Stimulated activated CD8-positive, alpha-beta memory T cell treated with anti-CD3 and anti-CD28 coated beads, Interleukin-15, amount 100 ng/mL, for 4 hours (primary cell): ENCODE results near the gene GALNT2.

ENCODE experiments used
- DNase-seq, 2 donors: peaks; one replicate each; pipeline ENCODE4 v3.0.0-alpha.2; 2020; ENCODE audit warnings: low read depth in 2 of 2

The GALNT2 gene

GRCh38 chr1:230186003-230186863 lies 119.2 kb downstream of the GALNT2 start:
- no peak for DNase-seq

- no peak for DNase-seq
Observed at GRCh38 chr1:230186874-230187273, 119.8 kb downstream of the GALNT2 start.

- no peak for DNase-seq
Observed at GRCh38 chr1:230187290-230187689, 120.3 kb downstream of the GALNT2 start.

GRCh38 chr1:230188826-230189225 lies 121.8 kb downstream of the GALNT2 start:
- DNase-seq, result no peak

- DNase-seq, result no peak
Observed at GRCh38 chr1:230189341-230189740, 122.3 kb downstream of the GALNT2 start.

- DNase-seq, result no peak
Observed at GRCh38 chr1:230189824-230190223, 122.8 kb downstream of the GALNT2 start.

GRCh38 chr1:230191079-230191804 lies 124.2 kb downstream of the GALNT2 start:
- no peak for DNase-seq

GRCh38 chr1:230191855-230192254 lies 124.8 kb downstream of the GALNT2 start:
- no peak for DNase-seq

GRCh38 chr1:230194525-230194924 lies 127.5 kb downstream of the GALNT2 start:
- DNase-seq, result no peak

- DNase-seq, result no peak
Observed at GRCh38 chr1:230195199-230195598, 128.2 kb downstream of the GALNT2 start.

- DNase-seq, result no peak
Observed at GRCh38 chr1:230196077-230196476, 129.0 kb downstream of the GALNT2 start.

- DNase-seq, result no peak
Observed at GRCh38 chr1:230197644-230198567, 130.9 kb downstream of the GALNT2 start.

GRCh38 chr1:230199034-230199433 lies 132.0 kb downstream of the GALNT2 start:
- no peak for DNase-seq

- DNase-seq, result no peak
Observed at GRCh38 chr1:230199554-230199953, 132.5 kb downstream of the GALNT2 start.

- no peak for DNase-seq
Observed at GRCh38 chr1:230200276-230200675, 133.2 kb downstream of the GALNT2 start.

GRCh38 chr1:230201445-230201844 lies 134.4 kb downstream of the GALNT2 start:
- no peak for DNase-seq

- no peak for DNase-seq
Observed at GRCh38 chr1:230204842-230205241, 137.8 kb downstream of the GALNT2 start.

GRCh38 chr1:230205719-230206198 lies 138.7 kb downstream of the GALNT2 start:
- DNase-seq, result no peak

- DNase-seq, result no peak
Observed at GRCh38 chr1:230206207-230206606, 139.2 kb downstream of the GALNT2 start.

GRCh38 chr1:230206976-230207375 lies 139.9 kb downstream of the GALNT2 start:
- no peak for DNase-seq

GRCh38 chr1:230207598-230207997 lies 140.6 kb downstream of the GALNT2 start:
- DNase-seq, result no peak
